ENCODE measurements around the gene HIPK2.

DNA sequence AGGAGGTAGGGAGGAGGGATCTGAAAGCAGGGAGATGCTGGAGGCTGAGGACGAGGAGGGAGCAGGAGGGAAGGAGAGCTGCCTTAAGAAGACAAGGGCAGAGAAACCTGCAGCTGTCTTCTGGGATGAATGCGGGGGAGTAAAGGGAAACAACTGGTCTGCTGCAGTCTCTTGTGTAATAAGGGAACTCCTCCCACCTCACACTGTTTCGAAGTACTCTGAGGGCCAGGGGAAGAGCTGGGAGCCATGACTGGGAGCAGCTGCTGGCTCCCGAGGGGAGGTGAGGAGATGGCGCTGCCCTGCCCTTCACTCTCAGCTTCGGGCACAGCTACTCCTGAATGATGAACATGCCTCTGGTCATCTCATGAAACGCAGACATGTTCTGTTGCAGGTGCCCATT is 189.2 kb downstream of the HIPK2 start:
- no peak for TF ChIP-seq GATA2 (IDR thresholded peaks at IDR 0.05; ENCODE audit: low read depth, low read length)
- no peak for TF ChIP-seq GATA3 (IDR thresholded peaks at IDR 0.05; ENCODE audit: low read depth, low read length)
